ENCODE results near the gene GTF2E1. TPM values are rescaled to one million over a fixed set of nuclear protein-coding genes. Genes with fewer than 3 reads are reported as not detected.

Gene GTF2E1
- total and polyA plus RNA-seq, 9 of the 15 experiments (the other 6 are each of a cell fraction or from before 2014, with no cell fraction given): 12.9 to 23.5 (median 15.4) TPM

DNA sequence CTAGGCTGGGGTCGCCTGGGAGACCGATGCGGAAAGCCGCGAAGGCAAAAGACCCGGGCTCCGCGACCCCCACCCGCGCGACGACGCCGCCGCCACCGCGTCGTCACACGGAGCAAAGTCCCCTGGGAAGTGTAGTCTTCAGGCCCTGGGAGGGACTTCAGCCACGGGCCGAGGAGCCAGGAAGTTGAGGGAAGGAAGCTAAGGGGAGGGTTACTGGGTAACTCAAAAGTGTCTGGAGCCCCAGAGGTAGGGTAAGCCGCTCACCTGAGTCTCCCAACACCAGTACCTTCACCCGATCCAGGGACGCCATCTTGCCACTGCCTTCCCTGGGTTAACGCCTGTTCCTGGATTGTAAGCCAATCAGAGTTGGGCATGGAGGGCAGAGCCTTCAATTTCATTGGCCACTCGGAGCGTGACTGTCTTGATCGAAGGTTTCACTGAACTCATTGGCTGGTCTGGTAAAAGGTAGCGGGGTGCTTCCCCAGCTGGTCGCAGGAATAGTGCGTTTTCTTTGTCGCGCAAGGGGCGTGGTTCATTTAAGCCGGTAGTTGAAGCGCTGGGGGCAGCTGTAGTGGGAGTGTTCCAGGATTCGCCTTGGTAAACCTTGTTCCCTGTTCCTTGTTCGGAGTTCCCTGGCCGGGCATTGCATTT, at the start of gene GTF2E1, which contains the start of gene RABL3 (continued):
- TF ChIP-seq, protein P1, sequence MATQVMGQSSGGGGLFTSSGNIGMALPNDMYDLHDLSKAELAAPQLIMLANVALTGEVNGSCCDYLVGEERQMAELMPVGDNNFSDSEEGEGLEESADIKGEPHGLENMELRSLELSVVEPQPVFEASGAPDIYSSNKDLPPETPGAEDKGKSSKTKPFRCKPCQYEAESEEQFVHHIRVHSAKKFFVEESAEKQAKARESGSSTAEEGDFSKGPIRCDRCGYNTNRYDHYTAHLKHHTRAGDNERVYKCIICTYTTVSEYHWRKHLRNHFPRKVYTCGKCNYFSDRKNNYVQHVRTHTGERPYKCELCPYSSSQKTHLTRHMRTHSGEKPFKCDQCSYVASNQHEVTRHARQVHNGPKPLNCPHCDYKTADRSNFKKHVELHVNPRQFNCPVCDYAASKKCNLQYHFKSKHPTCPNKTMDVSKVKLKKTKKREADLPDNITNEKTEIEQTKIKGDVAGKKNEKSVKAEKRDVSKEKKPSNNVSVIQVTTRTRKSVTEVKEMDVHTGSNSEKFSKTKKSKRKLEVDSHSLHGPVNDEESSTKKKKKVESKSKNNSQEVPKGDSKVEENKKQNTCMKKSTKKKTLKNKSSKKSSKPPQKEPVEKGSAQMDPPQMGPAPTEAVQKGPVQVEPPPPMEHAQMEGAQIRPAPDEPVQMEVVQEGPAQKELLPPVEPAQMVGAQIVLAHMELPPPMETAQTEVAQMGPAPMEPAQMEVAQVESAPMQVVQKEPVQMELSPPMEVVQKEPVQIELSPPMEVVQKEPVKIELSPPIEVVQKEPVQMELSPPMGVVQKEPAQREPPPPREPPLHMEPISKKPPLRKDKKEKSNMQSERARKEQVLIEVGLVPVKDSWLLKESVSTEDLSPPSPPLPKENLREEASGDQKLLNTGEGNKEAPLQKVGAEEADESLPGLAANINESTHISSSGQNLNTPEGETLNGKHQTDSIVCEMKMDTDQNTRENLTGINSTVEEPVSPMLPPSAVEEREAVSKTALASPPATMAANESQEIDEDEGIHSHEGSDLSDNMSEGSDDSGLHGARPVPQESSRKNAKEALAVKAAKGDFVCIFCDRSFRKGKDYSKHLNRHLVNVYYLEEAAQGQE (IDR thresholded peaks at IDR 0.05; ENCODE audit: borderline replicate concordance): no peak
- TF ChIP-seq, protein P1 (CRISPR knock-in tag; IDR thresholded peaks at IDR 0.05; ENCODE audit: low read depth): no peak
- TF ChIP-seq ASH1L (IDR thresholded peaks at IDR 0.05; ENCODE audit: borderline replicate concordance, low read depth, partially characterized antibody): peak; percentile 82
- peak; percentile 78; the same call in 1 of the 2 replicates for TF ChIP-seq MBD2 (IDR thresholded peaks at IDR 0.05; ENCODE audit: borderline replicate concordance, low read depth)
- TF ChIP-seq ZBTB7A (IDR thresholded peaks at IDR 0.05; ENCODE audit: borderline replicate concordance, control insufficient read depth, low read depth, low read length): peak; percentile 98
- TF ChIP-seq CBX3 (IDR thresholded peaks at IDR 0.05; ENCODE audit: borderline replicate concordance in 1 of 2, low read length in 2 of 2): no peak
- TF ChIP-seq RBM25 (IDR thresholded peaks at IDR 0.05; ENCODE audit: low read depth, low read length, severe bottlenecking): peak; percentile 64
- no peak for TF ChIP-seq CEBPB (tag; IDR thresholded peaks at IDR 0.05)
- TF ChIP-seq, protein P2, sequence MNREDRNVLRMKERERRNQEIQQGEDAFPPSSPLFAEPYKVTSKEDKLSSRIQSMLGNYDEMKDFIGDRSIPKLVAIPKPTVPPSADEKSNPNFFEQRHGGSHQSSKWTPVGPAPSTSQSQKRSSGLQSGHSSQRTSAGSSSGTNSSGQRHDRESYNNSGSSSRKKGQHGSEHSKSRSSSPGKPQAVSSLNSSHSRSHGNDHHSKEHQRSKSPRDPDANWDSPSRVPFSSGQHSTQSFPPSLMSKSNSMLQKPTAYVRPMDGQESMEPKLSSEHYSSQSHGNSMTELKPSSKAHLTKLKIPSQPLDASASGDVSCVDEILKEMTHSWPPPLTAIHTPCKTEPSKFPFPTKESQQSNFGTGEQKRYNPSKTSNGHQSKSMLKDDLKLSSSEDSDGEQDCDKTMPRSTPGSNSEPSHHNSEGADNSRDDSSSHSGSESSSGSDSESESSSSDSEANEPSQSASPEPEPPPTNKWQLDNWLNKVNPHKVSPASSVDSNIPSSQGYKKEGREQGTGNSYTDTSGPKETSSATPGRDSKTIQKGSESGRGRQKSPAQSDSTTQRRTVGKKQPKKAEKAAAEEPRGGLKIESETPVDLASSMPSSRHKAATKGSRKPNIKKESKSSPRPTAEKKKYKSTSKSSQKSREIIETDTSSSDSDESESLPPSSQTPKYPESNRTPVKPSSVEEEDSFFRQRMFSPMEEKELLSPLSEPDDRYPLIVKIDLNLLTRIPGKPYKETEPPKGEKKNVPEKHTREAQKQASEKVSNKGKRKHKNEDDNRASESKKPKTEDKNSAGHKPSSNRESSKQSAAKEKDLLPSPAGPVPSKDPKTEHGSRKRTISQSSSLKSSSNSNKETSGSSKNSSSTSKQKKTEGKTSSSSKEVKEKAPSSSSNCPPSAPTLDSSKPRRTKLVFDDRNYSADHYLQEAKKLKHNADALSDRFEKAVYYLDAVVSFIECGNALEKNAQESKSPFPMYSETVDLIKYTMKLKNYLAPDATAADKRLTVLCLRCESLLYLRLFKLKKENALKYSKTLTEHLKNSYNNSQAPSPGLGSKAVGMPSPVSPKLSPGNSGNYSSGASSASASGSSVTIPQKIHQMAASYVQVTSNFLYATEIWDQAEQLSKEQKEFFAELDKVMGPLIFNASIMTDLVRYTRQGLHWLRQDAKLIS (CRISPR knock-in tag; IDR thresholded peaks at IDR 0.05): no peak
- TF ChIP-seq ETV5 (CRISPR knock-in tag; IDR thresholded peaks at IDR 0.05; ENCODE audit: low read depth): no peak; the same call in 1 of the 2 replicates
- TF ChIP-seq NFRKB (IDR thresholded peaks at IDR 0.05; ENCODE audit: low read depth): peak; percentile 70
- TF ChIP-seq NR2C2 (CRISPR knock-in tag; IDR thresholded peaks at IDR 0.05): 0 out of 2 replicates have a peak, but pooled peaks have one; percentile 35
- TF ChIP-seq NR2C2 (tag; IDR thresholded peaks at IDR 0.05): peak; percentile 89
